SU-DHL-6 (cell line): Measurements from ENCODE around the gene TBC1D32.
"Not testable (repeated sequence)": the region's sequence is repeated elsewhere in the genome, so short reads cannot be mapped to it uniquely, and the experiment has no call there.

ENCODE experiments used
- H2AFZ ChIP-seq: fragments of 200-600 bp; sonication (generic); 2 replicates; pipeline ENCODE4 v1.6.1; 2014; ENCODE audit warnings: low read depth, mild to moderate bottlenecking, moderate library complexity, mixed read lengths, antibody characterized with exemption, low read length; ENCODE audit not compliant: severe bottlenecking
- H3F3A ChIP-seq: fragments of 200-600 bp; shearing (Covaris generic); 2 replicates; pipeline ENCODE4 v1.6.0; 2016; ENCODE audit warnings: antibody characterized with exemption, mild to moderate bottlenecking; ENCODE audit not compliant: insufficient read depth
- H3K27ac ChIP-seq: fragments of 200-600 bp; sonication (generic); 2 replicates; pipeline ENCODE4 v1.5.1; 2016; ENCODE audit warnings: low read depth, mild to moderate bottlenecking, low read length, moderate library complexity, mixed read lengths
- H3K27me3 ChIP-seq: fragments of 200-600 bp; sonication (generic), shearing (Covaris generic); 2 replicates; pipeline ENCODE4 v1.6.0; 2014; ENCODE audit warnings: mild to moderate bottlenecking, low read length
- H3K36me3 ChIP-seq: fragments of 200-600 bp; sonication (generic); 2 replicates; pipeline ENCODE4 v1.6.1; 2014; ENCODE audit warnings: mild to moderate bottlenecking, low read length, mixed read lengths
- H3K4me2 ChIP-seq: fragments of 300-600, 200-600 bp; shearing (Covaris generic), sonication (generic); 2 replicates; pipeline ENCODE4 v1.6.0; 2014; ENCODE audit warnings: low read length, low read depth, mild to moderate bottlenecking; ENCODE audit not compliant: poor library complexity, severe bottlenecking
- H3K4me3 ChIP-seq: fragments of 200-600 bp; sonication (generic); 2 replicates; pipeline ENCODE4 v1.5.1; 2014; ENCODE audit warnings: antibody characterized with exemption, low read length, mild to moderate bottlenecking, mixed read lengths; ENCODE audit not compliant: insufficient read depth, poor library complexity, severe bottlenecking
- H3K79me2 ChIP-seq: fragments of 200-600 bp; sonication (generic); 2 replicates; pipeline ENCODE4 v1.6.1; 2014; ENCODE audit warnings: mild to moderate bottlenecking, low read length, moderate library complexity; ENCODE audit not compliant: insufficient read depth
- H3K9ac ChIP-seq: fragments of 200-600 bp; sonication (generic); 2 replicates; pipeline ENCODE4 v1.7.0; 2014; ENCODE audit warnings: mild to moderate bottlenecking, low read length
- H3K9me2 ChIP-seq: fragments of 200-600 bp; sonication (generic); replicated peaks from 2 replicates; pipeline ENCODE4 v1.6.1; 2014; ENCODE audit warnings: low read length; ENCODE audit not compliant: insufficient read depth
- H3K9me3 ChIP-seq: fragments of 200-600 bp; sonication (generic); 2 replicates; pipeline ENCODE4 v1.6.1; 2014; ENCODE audit warnings: low read length, mixed read lengths; ENCODE audit not compliant: insufficient read depth
- H4K20me1 ChIP-seq: fragments of 200-600 bp; sonication (generic); 2 replicates; pipeline ENCODE4 v1.6.1; 2014; ENCODE audit warnings: low read depth, mild to moderate bottlenecking, antibody characterized with exemption, low read length, moderate library complexity, mixed read lengths
- CTCF ChIP-seq: fragments of 200-600 bp; sonication (generic); IDR thresholded peaks from one replicate; pipeline ENCODE4 v1.5.1; 2017; ENCODE audit warnings: antibody characterized with exemption, mild to moderate bottlenecking, low read length, moderate library complexity; ENCODE audit not compliant: insufficient read depth, poor library complexity, severe bottlenecking
- EZH2phosphoT487 ChIP-seq: fragments of 200-600 bp; sonication (generic), shearing (Covaris generic); conservative IDR thresholded peaks from 2 replicates; pipeline ENCODE4 v1.6.1; 2018; ENCODE audit warnings: mild to moderate bottlenecking, antibody characterized with exemption, low read length, moderate library complexity, mixed read lengths

TBC1D32 gene

GRCh38 chr6:121382467-121383121 lies 48.3 kb upstream of the TBC1D32 start:
- H3K9ac ChIP-seq, result no peak overlapping the region
- no peaks in the 10 kb centered on the region for H3K9me2 ChIP-seq
- no peaks in the 10 kb centered on the region for H3K36me3 ChIP-seq
- no peak overlapping the region for H3K27ac ChIP-seq
- H4K20me1 ChIP-seq, result no peaks in the 10 kb centered on the region
- no peak overlapping the region for H3K4me3 ChIP-seq
- H3K4me2 ChIP-seq, result no peak overlapping the region
- no peaks in the 10 kb centered on the region for H3K79me2 ChIP-seq
- no peaks in the 10 kb centered on the region for H3K27me3 ChIP-seq
- no peak for TF ChIP-seq EZH2phosphoT487
- TF ChIP-seq CTCF, result no peak
- no peaks in the 10 kb centered on the region for H3K9me3 ChIP-seq
- no peaks in the 10 kb centered on the region for H3F3A ChIP-seq
- no peak overlapping the region for H2AFZ ChIP-seq

- H2AFZ ChIP-seq, result no peak overlapping the region
- TF ChIP-seq CTCF (no peak), EZH2phosphoT487 (no peak)
- no peaks in the 10 kb centered on the region for H3K36me3 ChIP-seq
- no peaks in the 10 kb centered on the region for H3K9me3 ChIP-seq
- no peaks in the 10 kb centered on the region for H3F3A ChIP-seq
- H3K9ac ChIP-seq, result no peak overlapping the region
- no peaks in the 10 kb centered on the region for H4K20me1 ChIP-seq
- no peaks in the 10 kb centered on the region for H3K79me2 ChIP-seq
- no peaks in the 10 kb centered on the region for H3K27me3 ChIP-seq
- no peak overlapping the region for H3K4me3 ChIP-seq
- no peak overlapping the region for H3K27ac ChIP-seq
- no peak overlapping the region for H3K4me2 ChIP-seq
- no peaks in the 10 kb centered on the region for H3K9me2 ChIP-seq
Observed at GRCh38 chr6:121376411-121376810, 42.1 kb upstream of the TBC1D32 start.

DNA sequence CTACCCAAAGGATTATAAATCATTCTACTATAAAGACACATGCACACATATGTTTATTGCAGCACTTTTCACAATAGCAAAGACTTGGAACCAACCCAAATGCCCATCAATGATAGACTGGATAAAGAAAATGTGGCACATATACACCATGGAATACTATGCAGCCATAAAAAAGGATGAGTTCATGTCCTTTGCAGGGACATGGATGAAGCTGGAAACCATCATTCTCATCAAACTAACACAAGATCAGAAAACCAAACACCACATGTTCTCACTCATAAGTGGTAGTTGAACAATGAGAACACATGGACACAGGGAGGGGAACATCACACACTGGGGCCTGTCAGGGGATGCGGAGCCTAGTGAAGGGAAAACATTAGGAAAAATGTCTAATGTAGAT lies 39.9 kb upstream of the TBC1D32 start:
- not testable (repeated sequence) for H3K4me3 ChIP-seq, H3K9me2 ChIP-seq, H3K27ac ChIP-seq, H3K27me3 ChIP-seq, H2AFZ ChIP-seq, H3K36me3 ChIP-seq, H3F3A ChIP-seq, H4K20me1 ChIP-seq, H3K9ac ChIP-seq, H3K79me2 ChIP-seq, H3K4me2 ChIP-seq, H3K9me3 ChIP-seq

DNA sequence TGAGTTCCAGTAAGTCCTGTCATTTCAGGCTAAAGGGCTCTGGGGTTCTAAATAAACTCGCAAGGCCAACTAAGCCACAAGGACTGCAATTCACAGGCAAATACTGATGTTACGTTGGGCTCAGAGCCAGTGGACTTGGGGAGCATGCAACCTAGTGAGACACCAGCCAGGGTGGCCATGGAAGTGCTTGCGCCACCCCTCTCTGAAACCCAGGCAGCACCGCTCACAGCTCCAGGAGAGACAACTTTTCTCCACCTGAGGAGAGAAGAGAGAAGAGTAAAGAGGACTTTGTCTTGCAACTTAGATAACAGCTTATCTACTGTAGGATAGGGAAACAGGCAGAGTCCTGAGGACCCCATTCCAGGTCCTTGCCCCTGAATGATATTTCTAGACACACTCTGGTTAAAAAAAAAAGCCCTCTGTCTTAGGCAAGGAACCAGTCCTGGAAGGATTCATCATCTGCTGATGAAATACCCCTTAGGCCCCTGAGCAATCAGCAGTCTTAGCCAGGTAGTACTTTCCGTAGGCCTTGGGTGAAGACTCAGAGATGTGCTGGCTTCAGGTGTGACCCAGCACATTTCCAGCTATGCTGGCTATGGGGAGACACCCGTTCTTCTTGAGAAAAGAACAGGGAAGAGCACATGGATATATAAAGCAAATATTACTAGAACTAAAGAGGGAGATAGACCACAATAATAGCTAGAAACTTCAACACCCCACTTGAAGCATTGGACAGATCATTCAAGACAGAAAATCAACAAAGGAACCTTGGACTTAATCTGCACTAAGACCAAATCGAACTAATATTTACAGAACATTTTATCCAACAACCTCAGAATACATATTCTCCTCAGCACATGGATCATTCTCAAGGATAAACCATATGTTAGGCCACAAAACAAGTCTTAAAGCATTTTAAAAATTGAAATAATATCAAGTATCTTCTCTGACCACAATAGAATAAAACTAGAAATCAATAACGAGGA lies 31.5 kb upstream of the TBC1D32 start:
- Histone ChIP-seq H3K9me2 (no peaks in the 10 kb centered on the region), H3F3A (no peaks in the 10 kb centered on the region), H2AFZ (no peak overlapping the region), H3K9me3 (no peaks in the 10 kb centered on the region), H3K36me3 (no peaks in the 10 kb centered on the region), H3K4me2 (no peak overlapping the region), H3K79me2 (no peaks in the 10 kb centered on the region), H3K27me3 (no peaks in the 10 kb centered on the region), H4K20me1 (no peaks in the 10 kb centered on the region), H3K4me3 (no peak overlapping the region), H3K9ac (no peak overlapping the region), H3K27ac (no peak overlapping the region)
- TF ChIP-seq EZH2phosphoT487 (no peak), CTCF (no peak)
